Activated CD8-positive, alpha-beta T cell treated with anti-CD3 and anti-CD28 coated beads, Interleukin-2, amount 10 ng/mL, durations not matched to agents 7 days and 5 days (primary cell): Measurements from ENCODE around the gene IL1R2. TPM values are rescaled to one million over a fixed set of nuclear protein-coding genes. Genes with fewer than 3 reads are reported as not detected.
A peak's percentile ranks its signal among the peaks of the same experiment; 100 is the strongest.

Experiments used
- ATAC-seq: fragments of 150-1000 bp; cut with Tn5 transposase; one replicate; pipeline ENCODE4 v1.10.0; 2021; ENCODE audit warnings: moderate library complexity
- CTCF ChIA-PET: fragments of 350-600 bp; sonication (Branson Sonifier 250); formaldehyde crosslinking; loops from one replicate; lab custom pipeline; 2021; ENCODE audit warnings: antibody characterized with exemption; lab: Charles Lee
- POLR2A ChIA-PET: fragments of 350-600 bp; sonication (Branson Sonifier 250); formaldehyde crosslinking; loops from one replicate; lab custom pipeline; 2021; ENCODE audit warnings: antibody characterized with exemption; lab: Charles Lee
- DNase-seq: peaks from one replicate; pipeline ENCODE4 v3.0.0-alpha.2; 2020
- H3K27ac Mint-ChIP-seq: one replicate; pipeline ENCODE4 v1.8.0; 2021; ENCODE audit warnings: mild to moderate bottlenecking, mixed read lengths
- H3K27me3 Mint-ChIP-seq: one replicate; pipeline ENCODE4 v1.8.0; 2021; ENCODE audit warnings: low read depth, mixed read lengths
- H3K36me3 Mint-ChIP-seq: one replicate; pipeline ENCODE4 v1.8.0; 2021; ENCODE audit warnings: low read depth, mixed read lengths
- H3K4me1 Mint-ChIP-seq: one replicate; pipeline ENCODE4 v1.8.0; 2021; ENCODE audit warnings: low read depth, mixed read lengths
- H3K4me3 Mint-ChIP-seq: one replicate; pipeline ENCODE4 v1.8.0; 2021; ENCODE audit warnings: mild to moderate bottlenecking, mixed read lengths
- H3K9me3 Mint-ChIP-seq: one replicate; pipeline ENCODE4 v1.8.0; 2022; ENCODE audit warnings: mixed read lengths; ENCODE audit not compliant: insufficient read depth
- total RNA-seq, 2 experiments: library from RNA; stranded (reverse); gene quantifications; one replicate each; pipeline ENCODE4 v1.2.3, GENCODE V29; 2021

The IL1R2 gene
- total RNA-seq, 2 experiments from 2014 or later = not detected

DNA sequence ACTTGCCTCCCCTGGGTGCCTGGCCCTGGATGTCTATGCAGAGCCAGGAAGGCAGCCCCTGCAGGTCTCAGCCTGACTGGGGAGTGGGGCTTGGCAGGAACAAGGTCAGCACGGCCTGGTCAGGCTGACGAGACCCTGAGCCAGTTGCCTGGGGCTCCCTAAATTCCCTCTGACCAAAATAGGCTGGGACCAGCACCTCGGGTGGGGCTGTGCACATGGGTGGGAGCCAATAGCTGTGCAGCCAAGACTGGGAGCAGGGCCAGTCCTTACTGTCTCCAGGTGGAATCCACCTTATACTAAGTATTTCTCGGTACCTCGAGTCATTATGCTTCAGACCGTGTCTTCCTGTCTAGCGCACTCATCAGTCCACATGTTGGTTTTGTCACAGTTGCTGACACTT, 11.4 kb upstream of the IL1R2 start:
- CTCF ChIA-PET = interaction anchor here (1.4 kb wide), 1 partner anchor 260 kb away, joined by 3 read pairs; no protein-coding TSS in a partner anchor

DNA sequence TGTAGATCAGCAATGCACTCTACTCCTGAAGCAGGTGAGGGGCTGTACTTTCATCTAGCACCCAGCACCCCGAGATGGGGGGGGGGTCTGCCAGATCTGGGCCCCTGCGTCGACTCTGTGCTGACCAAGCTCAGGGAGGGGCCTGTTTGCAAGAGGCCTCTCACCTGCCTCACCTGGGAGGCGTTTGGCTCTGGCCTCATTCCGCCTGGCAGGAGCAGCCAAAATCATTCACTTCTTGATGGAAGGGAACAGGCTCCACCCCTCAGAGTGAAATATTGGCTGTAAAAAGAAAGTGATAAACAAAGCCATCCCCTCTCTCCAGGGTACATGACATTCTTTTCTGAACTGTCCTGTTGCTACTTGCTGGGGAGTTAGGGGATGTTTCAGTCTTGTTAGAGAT, 10.7 kb upstream of the IL1R2 start:
- Mint-ChIP-seq H3K27me3 (peaks cover 2% of the 10 kb centered on the region), H3K9me3 (no peaks in the 10 kb centered on the region), H3K27ac (no peak overlapping the region), H3K4me3 (no peak overlapping the region), H3K36me3 (no peaks in the 10 kb centered on the region), H3K4me1 (peaks cover 20% of the 10 kb centered on the region)
- DNase-seq (no peak), ATAC-seq (peak; percentile 19)
- ChIA-PET POLR2A (interaction anchor here (0.5 kb wide), 1 partner anchor 479 kb away, joined by 6 read pairs; no protein-coding TSS in a partner anchor), CTCF (interaction anchor here (0.5 to 0.7 kb wide), 2 partner anchors 10 to 33 kb away, joined by 3 read pairs; no protein-coding TSS in a partner anchor)

More for the DNA sequence above, 11.4 kb upstream of the IL1R2 start:
- H3K4me3 Mint-ChIP-seq = no peak overlapping the region
- peaks cover 2% of the 10 kb centered on the region for H3K27me3 Mint-ChIP-seq
- no peak for DNase-seq
- ATAC-seq = no peak
- no peak overlapping the region for H3K27ac Mint-ChIP-seq
- H3K9me3 Mint-ChIP-seq = no peaks in the 10 kb centered on the region
- H3K4me1 Mint-ChIP-seq = peaks cover 14% of the 10 kb centered on the region
- no peaks in the 10 kb centered on the region for H3K36me3 Mint-ChIP-seq
- POLR2A ChIA-PET = no interaction called here

DNA sequence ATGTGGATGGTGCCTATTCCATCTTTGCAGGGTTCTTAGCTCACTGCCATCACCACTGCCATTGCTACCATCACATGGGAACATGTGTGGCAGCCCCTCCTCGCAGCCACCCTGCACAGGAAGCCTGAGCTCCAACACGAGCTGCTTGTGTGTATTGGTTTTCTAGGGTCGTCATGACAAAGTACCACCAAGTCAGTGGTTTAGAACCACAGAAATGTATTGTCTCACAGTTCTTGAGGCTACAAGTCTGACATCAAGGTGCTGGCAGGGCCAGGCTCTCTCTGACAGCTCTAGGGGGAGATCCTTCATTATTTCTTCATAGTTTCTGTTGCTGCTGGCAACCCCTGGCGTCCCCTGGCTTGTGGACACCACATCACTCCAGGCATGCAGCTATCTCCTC, 10.3 kb upstream of the IL1R2 start:
- Mint-ChIP-seq H3K4me1 (peaks cover 25% of the 10 kb centered on the region), H3K36me3 (no peaks in the 10 kb centered on the region), H3K4me3 (no peak overlapping the region), H3K27ac (no peak overlapping the region), H3K27me3 (peaks cover 2% of the 10 kb centered on the region), H3K9me3 (no peaks in the 10 kb centered on the region)
- peak; percentile 94 for ATAC-seq
- ChIA-PET POLR2A (interaction anchor here (0.5 kb wide), 1 partner anchor 479 kb away, joined by 6 read pairs; no protein-coding TSS in a partner anchor), CTCF (interaction anchor here (0.5 to 0.7 kb wide), 2 partner anchors 10 to 32 kb away, joined by 3 read pairs; no protein-coding TSS in a partner anchor)
- peak; percentile 65 for DNase-seq

DNA sequence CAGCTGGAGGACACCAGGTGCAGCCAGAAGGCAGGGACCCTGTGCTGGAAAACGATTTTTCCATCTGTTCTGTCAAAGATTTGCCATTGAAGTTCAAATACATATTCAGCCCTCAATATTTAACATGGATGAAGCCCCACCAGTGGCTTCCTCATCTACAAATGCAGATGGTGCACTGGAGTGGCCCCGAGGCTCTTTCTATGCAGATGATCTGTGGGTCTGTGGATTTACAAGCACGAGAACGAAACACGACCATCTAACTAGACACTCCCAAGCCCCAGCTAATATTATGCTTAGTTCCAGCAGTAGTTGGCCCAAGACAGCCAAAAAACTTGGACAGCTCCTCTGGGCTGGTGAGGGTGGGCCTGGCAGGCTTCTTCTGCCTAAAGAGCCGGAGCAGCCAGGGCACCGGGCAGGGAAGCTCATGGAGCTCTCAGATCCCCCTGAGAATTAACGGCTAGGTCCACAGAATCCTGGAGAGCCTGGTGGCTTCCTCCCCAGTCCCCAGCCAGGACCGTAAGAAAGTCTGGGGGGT, 9.2 kb upstream of the IL1R2 start:
- DNase-seq (no peak), ATAC-seq (no peak)
- Mint-ChIP-seq H3K36me3 (no peaks in the 10 kb centered on the region), H3K9me3 (no peaks in the 10 kb centered on the region), H3K4me3 (no peak overlapping the region), H3K4me1 (peaks cover 35% of the 10 kb centered on the region), H3K27ac (no peak overlapping the region), H3K27me3 (peaks cover 4% of the 10 kb centered on the region)
- POLR2A ChIA-PET = no interaction called here
- CTCF ChIA-PET = no interaction called here

DNA sequence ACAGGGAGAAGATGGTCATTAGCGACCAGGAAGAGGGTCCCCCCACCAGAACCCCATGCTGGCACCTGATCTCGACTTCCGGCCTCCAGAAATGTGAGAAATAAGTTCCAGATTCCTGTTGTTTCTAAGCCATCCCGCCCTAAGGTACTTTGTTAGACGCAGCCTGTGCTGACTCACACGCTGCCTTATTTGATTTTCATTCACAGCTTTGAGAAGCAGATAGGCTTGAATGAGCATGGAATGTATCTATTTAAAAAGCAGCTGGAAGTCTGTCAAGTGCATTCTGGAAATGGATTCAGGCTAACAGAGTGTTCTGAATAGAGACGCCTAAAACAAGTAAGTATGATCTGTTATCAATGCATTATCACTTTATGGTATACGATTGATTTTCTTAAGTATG, 8.3 kb upstream of the IL1R2 start:
- DNase-seq (no peak), ATAC-seq (no peak)
- Mint-ChIP-seq H3K4me1 (peaks cover 44% of the 10 kb centered on the region), H3K36me3 (no peaks in the 10 kb centered on the region), H3K4me3 (no peak overlapping the region), H3K9me3 (no peaks in the 10 kb centered on the region), H3K27ac (no peak overlapping the region), H3K27me3 (peaks cover 7% of the 10 kb centered on the region)
- ChIA-PET CTCF (no interaction called here), POLR2A (no interaction called here)

DNA sequence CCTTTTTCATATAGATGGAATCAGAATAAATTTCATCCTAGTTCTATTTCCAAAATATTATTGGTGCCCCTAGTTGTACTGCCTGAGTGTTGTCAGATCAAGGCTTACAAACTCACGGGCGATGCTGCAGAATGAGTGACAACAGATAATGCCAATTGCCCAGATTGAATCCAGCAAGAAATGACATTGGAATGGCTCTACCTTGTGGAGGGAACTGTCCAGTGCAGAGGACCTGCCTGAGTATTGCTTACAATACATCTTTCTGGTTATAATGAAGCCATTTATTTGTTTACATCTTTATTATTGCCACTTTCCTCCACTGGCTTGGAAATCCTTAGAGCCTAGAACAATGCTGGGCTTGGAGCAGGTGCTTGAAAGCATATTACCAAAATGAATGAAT, 7.8 kb upstream of the IL1R2 start:
- Mint-ChIP-seq H3K27me3 (peaks cover 7% of the 10 kb centered on the region), H3K4me3 (no peak overlapping the region), H3K36me3 (no peaks in the 10 kb centered on the region), H3K4me1 (peaks cover 49% of the 10 kb centered on the region), H3K9me3 (no peaks in the 10 kb centered on the region), H3K27ac (no peak overlapping the region)
- no peak for DNase-seq
- no peak for ATAC-seq
- ChIA-PET CTCF (no interaction called here), POLR2A (no interaction called here)

DNA sequence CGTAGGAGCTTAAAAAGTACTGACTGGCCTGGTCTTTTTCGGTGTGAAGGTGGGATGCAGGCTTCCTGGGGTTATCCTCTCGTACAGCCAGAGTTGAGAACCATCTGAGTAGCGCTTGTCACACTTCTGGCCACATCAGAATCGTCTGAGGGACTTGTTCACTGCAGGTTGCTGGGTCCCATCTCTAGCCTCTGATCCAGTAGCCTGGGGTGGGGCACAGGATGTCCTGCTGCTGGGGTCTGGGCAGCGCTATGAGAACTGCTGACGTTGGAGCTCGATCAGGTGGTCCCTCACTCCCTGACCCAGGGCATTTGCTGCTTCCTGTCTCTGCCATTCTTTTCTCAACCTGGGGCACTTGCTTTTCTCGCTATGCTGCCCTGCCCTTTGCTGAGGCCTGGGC, 7.1 kb upstream of the IL1R2 start:
- Mint-ChIP-seq H3K36me3 (no peaks in the 10 kb centered on the region), H3K4me1 (peaks cover 53% of the 10 kb centered on the region), H3K4me3 (no peak overlapping the region), H3K9me3 (no peaks in the 10 kb centered on the region), H3K27ac (no peak overlapping the region), H3K27me3 (peaks cover 10% of the 10 kb centered on the region)
- ChIA-PET CTCF (no interaction called here), POLR2A (no interaction called here)
- DNase-seq (no peak), ATAC-seq (no peak)

DNA sequence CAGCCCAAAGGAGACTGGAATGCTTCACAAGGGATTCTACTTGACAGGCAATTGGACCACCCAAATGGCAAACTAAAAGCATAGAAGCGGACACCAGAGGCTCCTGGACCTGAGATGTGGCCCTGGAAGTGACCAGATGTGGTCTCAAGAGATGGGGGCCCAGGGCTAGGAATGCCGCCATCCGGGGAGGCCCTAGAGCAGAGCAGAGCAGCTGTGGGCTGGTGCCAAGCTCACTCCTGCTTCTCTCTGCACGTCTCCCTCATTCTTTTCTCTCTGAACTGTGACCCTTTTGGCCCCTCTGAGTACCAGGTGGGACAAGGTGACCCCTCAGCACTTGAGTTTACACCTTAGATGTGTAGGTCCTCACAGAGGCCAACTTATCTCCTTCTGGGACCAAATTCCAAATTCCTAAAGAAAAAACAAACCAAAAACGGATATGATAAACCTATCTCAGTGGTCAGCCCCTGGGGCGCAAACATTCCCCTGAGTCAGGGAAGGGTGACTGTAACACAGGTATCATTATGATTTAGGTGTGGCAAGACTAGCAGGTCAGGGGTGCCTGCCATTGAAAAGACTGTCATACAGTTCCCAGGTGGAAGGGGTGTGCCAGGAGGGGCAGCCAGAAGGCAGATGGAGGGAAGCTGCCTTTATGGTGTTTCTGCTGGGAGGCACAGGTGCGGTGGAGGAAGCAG, 6.5 kb upstream of the IL1R2 start:
- no peak for ATAC-seq
- H3K4me3 Mint-ChIP-seq = no peak overlapping the region
- ChIA-PET POLR2A (no interaction called here), CTCF (no interaction called here)
- DNase-seq = no peak
- peaks cover 56% of the 10 kb centered on the region for H3K4me1 Mint-ChIP-seq
- H3K27me3 Mint-ChIP-seq = peaks cover 16% of the 10 kb centered on the region
- no peaks in the 10 kb centered on the region for H3K9me3 Mint-ChIP-seq
- H3K36me3 Mint-ChIP-seq = no peaks in the 10 kb centered on the region
- H3K27ac Mint-ChIP-seq = peak overlapping the region; percentile 22

DNA sequence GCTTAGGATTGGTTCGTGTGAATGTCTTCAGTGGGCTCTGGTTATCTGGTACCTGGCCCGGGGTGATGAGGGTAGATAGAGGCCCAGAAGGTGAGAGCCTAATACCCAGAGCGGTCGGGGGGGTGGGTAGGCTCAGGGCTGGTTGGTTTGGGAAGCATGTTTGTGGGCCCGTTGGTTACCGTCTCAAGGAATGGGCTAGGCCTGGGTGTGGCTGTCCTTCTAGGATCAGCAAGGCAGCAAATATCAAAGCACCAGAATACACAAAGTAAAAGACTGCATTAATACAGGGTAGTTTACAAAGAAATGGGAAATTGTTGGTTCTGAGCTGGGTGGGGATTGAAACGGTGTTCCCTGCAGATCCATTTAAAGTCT, 6.0 kb upstream of the IL1R2 start:
- Mint-ChIP-seq H3K4me3 (no peak overlapping the region), H3K9me3 (no peaks in the 10 kb centered on the region), H3K27me3 (peaks cover 18% of the 10 kb centered on the region), H3K4me1 (peaks cover 56% of the 10 kb centered on the region), H3K27ac (peak overlapping the region; percentile 22), H3K36me3 (no peaks in the 10 kb centered on the region)
- ChIA-PET CTCF (no interaction called here), POLR2A (no interaction called here)
- no peak for DNase-seq
- ATAC-seq = no peak

DNA sequence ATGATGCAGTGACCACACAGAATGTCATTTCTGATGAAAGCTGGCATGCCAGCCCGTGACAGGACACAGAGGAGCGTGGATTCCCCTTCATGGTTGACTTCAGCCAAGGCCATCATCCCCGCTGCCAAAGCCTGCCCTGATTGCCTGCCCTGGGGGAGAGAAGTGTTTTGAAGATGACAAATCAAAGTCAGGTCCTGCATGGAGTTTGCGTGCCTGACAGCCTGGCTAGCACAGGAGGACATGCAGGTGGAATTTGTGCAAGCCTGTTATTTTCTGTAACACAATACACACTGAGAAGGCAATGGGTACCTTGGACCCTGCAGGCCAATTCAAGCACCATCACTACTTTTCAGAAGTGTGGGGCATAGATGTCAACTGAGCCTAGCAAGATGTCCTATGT, 5.4 kb upstream of the IL1R2 start:
- ChIA-PET POLR2A (no interaction called here), CTCF (interaction anchor here (2.4 kb wide), 1 partner anchor 254 kb away, joined by 10 read pairs; no protein-coding TSS in a partner anchor)
- Mint-ChIP-seq H3K36me3 (no peaks in the 10 kb centered on the region), H3K27ac (peak overlapping the region; percentile 43), H3K27me3 (peaks cover 24% of the 10 kb centered on the region), H3K4me3 (no peak overlapping the region), H3K4me1 (peaks cover 52% of the 10 kb centered on the region), H3K9me3 (no peaks in the 10 kb centered on the region)
- DNase-seq (no peak), ATAC-seq (no peak)

DNA sequence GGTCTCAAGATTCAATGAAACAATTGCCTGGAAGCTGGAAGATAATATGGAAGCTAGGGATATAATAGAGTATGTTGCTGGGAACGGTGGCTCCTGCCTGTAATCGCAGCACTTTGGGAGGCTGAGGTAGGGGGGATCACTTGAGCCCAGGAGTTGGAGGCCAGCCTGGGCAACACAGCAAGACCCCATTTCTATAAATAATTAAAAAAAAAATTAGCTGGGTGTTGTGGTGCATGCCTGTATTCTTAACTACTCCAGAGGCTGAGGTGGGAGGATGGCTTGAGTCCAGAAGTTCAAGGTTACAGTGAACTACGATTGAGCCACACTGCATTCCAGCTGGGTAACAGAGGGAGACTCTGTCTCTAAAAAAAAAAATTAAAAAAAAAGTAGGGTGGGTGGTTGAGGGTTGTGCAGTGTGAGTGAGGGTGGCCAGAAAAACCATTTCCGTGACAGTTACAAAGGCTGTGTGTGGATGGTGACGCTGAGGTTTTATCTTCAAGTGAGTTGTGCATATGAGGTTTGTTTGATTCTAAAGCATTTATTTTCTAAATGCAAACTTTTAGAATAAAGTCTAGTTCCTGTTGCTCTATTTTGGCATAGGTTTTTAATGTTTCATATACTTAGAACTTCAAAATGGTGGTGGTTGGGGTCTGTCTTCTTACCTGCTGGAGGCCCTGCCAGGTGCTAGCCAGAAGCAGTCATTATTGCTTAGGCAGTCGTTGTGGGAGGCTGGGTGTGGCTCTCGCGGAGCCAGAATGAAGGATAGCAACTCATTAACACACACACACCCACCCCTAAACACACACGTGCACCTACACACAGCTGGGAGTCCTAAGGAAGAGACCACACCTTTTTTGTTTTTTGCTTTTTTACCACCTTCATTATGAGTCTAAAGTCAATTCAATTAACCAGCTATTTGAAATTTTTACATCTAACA, 4.7 kb upstream of the IL1R2 start:
- Mint-ChIP-seq H3K4me1 (peaks cover 45% of the 10 kb centered on the region), H3K36me3 (no peaks in the 10 kb centered on the region), H3K27ac (peak overlapping the region; percentile 91), H3K4me3 (peak overlapping the region; percentile 56), H3K27me3 (peaks cover 29% of the 10 kb centered on the region), H3K9me3 (no peaks in the 10 kb centered on the region)
- ATAC-seq (peak; percentile 86), DNase-seq (peak; percentile 61)
- CTCF ChIA-PET = interaction anchor here (1.4 to 2.4 kb wide), 3 partner anchors 19 to 253 kb away, joined by 4 to 10 read pairs (median 5); no protein-coding TSS in a partner anchor
- POLR2A ChIA-PET = no interaction called here
